Measurements from ENCODE around the gene PTAR1. TPM values are rescaled to one million over a fixed set of nuclear protein-coding genes. Genes with fewer than 3 reads are reported as not detected.
"Not testable (repeated sequence)": the region's sequence is repeated elsewhere in the genome, so short reads cannot be mapped to it uniquely, and the experiment has no call there.

PTAR1 gene
- total and polyA plus RNA-seq, 4 donors, result 8.6 to 177 (median 25.9) TPM

DNA sequence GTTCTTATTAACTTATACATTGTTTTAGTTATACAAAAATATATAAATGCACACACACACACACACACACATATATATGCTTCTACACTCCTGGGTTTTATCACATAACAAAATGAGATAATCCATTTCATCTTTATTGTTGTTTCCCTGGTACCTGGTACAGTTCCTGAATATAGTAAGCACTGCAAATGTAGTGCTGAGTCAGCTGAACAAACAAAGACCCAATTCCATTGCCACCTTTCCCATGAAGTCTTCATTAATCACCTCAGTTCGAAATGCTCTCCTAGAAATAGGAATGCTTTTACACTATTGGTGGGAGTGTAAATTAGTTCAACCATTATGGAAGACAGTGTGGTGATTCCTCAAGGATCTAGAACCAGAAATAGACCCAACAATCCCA lies 13.4 kb upstream of the PTAR1 start:
- Histone ChIP-seq H3K4me1 (ENCODE audit: control insufficient read depth in 5 of 5, insufficient read depth in 5 of 5, low read length in 5 of 5) (no peaks in the 10 kb centered on the region), H3K27me3 (ENCODE audit: control insufficient read depth in 3 of 3, insufficient read depth in 3 of 3, low read length in 2 of 3) (no peaks in the 10 kb centered on the region), H3K4me3 (no peak overlapping the region), H3K9ac (ENCODE audit: insufficient read depth in 1 of 2, low read length in 2 of 2) (no peak overlapping the region), H3K36me3 (ENCODE audit: control insufficient read depth in 4 of 4, insufficient read depth in 4 of 4, low read length in 4 of 4) (no peaks in the 10 kb centered on the region), H3K27ac (ENCODE audit: low read depth in 1 of 2, low read length in 1 of 2) (no peak overlapping the region), H3K9me3 (ENCODE audit: control insufficient read depth in 4 of 4, insufficient read depth in 3 of 4, low read length in 3 of 4) (no peaks in the 10 kb centered on the region)
- no peak for DNase-seq
- WGBS, 2 donors, result 82 to 86% methylated on average over 1 of the region's 1 CpG
- no peak for ATAC-seq (ENCODE audit: insufficient read depth, low FRiP score)
- TF ChIP-seq CTCF (IDR thresholded peaks at IDR 0.05; ENCODE audit: control extremely low read depth, extremely low read depth), result no peak

DNA sequence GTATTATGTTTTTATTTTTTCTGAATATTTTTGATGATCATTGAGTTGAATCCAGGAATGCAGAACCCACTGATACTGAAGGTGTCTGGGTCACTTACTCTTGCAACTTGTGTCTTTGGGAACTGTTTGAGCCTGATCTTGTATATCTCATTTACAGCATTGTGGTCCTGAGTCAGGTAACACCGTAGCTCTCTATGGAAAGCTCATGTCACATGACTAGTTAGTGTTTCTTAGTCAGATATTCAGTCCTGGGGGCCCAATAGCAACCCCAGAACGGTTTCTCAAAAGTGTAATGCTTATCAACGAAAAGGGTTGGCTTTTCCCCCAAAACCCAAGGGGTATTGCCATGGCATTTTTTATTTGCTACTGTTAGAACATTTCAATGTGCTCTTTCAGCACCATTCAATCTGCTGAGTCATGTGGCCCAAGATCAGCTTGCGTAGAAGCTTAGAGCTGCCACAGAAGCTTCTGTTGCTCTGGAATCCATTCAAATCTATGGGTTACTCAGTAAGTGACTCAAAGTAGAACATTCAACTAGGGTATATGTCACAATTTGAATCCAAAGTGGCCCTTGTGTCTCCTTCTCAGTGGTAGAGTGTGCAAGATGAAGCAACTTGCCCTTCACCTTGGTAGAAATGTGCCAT lies 12.1 kb upstream of the PTAR1 start:
- Histone ChIP-seq H3K27ac (ENCODE audit: low read depth in 1 of 2, low read length in 1 of 2) (no peak overlapping the region), H3K4me3 (no peak overlapping the region), H3K36me3 (ENCODE audit: control insufficient read depth in 4 of 4, insufficient read depth in 4 of 4, low read length in 4 of 4) (no peaks in the 10 kb centered on the region), H3K4me1 (ENCODE audit: control insufficient read depth in 5 of 5, insufficient read depth in 5 of 5, low read length in 5 of 5) (no peaks in the 10 kb centered on the region), H3K9ac (ENCODE audit: insufficient read depth in 1 of 2, low read length in 2 of 2) (no peak overlapping the region), H3K9me3 (ENCODE audit: control insufficient read depth in 4 of 4, insufficient read depth in 3 of 4, low read length in 3 of 4) (no peaks in the 10 kb centered on the region), H3K27me3 (ENCODE audit: control insufficient read depth in 3 of 3, insufficient read depth in 3 of 3, low read length in 2 of 3) (no peaks in the 10 kb centered on the region)
- TF ChIP-seq CTCF (IDR thresholded peaks at IDR 0.05; ENCODE audit: control extremely low read depth, extremely low read depth), result no peak
- WGBS, 2 donors, result 80 to 83% methylated on average over 4 of the region's 4 CpGs
- DNase-seq (no peak), ATAC-seq (ENCODE audit: insufficient read depth, low FRiP score) (no peak)

DNA sequence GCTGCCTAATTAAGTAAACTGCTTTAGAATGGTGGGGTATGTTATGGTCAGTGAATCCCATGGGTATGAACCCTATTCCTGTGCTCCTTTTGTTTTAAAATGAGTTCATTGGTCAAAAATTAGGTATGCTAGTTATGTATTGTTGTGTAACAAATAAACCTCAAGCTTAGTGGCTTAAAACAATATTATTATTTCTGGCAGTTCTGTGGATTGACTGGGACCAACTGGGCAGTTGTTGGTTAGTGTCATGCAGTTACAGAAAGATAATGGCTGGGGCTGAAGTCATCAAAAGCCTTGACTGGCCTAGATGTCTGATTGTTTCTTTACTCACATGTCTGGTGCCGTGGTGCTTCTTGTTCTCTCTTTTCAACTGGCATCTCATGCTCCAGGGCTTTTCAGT lies 8.9 kb upstream of the PTAR1 start:
- Histone ChIP-seq H3K4me1 (ENCODE audit: control insufficient read depth in 5 of 5, insufficient read depth in 5 of 5, low read length in 5 of 5) (no peaks in the 10 kb centered on the region), H3K27me3 (ENCODE audit: control insufficient read depth in 3 of 3, insufficient read depth in 3 of 3, low read length in 2 of 3) (no peaks in the 10 kb centered on the region), H3K36me3 (ENCODE audit: control insufficient read depth in 4 of 4, insufficient read depth in 4 of 4, low read length in 4 of 4) (no peaks in the 10 kb centered on the region), H3K9me3 (ENCODE audit: control insufficient read depth in 4 of 4, insufficient read depth in 3 of 4, low read length in 3 of 4) (no peaks in the 10 kb centered on the region), H3K27ac (ENCODE audit: low read depth in 1 of 2, low read length in 1 of 2) (no peak overlapping the region), H3K4me3 (no peak overlapping the region), H3K9ac (ENCODE audit: insufficient read depth in 1 of 2, low read length in 2 of 2) (no peak overlapping the region)
- ATAC-seq (ENCODE audit: insufficient read depth, low FRiP score) (no peak), DNase-seq (no peak)
- WGBS, 2 donors, result 32 to 72% methylated on average over 1 of the region's 1 CpG
- no peak for TF ChIP-seq CTCF (IDR thresholded peaks at IDR 0.05; ENCODE audit: control extremely low read depth, extremely low read depth)

DNA sequence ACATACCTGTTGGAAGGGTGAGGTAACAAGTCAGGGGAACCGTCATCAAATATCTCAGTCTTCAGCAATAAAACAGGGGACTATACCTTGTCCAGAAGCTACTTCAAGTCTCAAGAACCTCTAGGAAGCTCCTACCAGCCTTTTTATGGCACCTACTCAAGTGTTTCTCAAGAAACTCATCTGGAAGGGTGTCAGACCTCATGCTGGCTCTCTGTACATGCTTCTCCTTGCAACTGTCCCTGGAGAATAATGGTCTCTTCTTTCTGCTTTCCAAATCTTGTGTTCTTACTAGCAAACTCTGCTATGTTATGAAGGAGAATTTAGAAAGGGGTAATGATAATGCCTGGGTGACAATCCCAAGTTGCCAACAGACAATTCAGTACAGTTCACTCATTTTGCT lies 8.3 kb upstream of the PTAR1 start:
- Histone ChIP-seq H3K4me3 (no peak overlapping the region), H3K9ac (ENCODE audit: insufficient read depth in 1 of 2, low read length in 2 of 2) (no peak overlapping the region), H3K27me3 (ENCODE audit: control insufficient read depth in 3 of 3, insufficient read depth in 3 of 3, low read length in 2 of 3) (no peaks in the 10 kb centered on the region), H3K9me3 (ENCODE audit: control insufficient read depth in 4 of 4, insufficient read depth in 3 of 4, low read length in 3 of 4) (no peaks in the 10 kb centered on the region), H3K27ac (ENCODE audit: low read depth in 1 of 2, low read length in 1 of 2) (no peak overlapping the region), H3K36me3 (ENCODE audit: control insufficient read depth in 4 of 4, insufficient read depth in 4 of 4, low read length in 4 of 4) (no peaks in the 10 kb centered on the region), H3K4me1 (ENCODE audit: control insufficient read depth in 5 of 5, insufficient read depth in 5 of 5, low read length in 5 of 5) (no peaks in the 10 kb centered on the region)
- ATAC-seq (ENCODE audit: insufficient read depth, low FRiP score) (no peak), DNase-seq (no peak)
- WGBS, 2 donors, result 69 to 95% methylated on average over 1 of the region's 1 CpG
- TF ChIP-seq CTCF (IDR thresholded peaks at IDR 0.05; ENCODE audit: control extremely low read depth, extremely low read depth), result no peak

- 56 to 61% methylated on average over 4 of the region's 5 CpGs for WGBS, 2 donors
- not testable (repeated sequence) for H3K4me3 ChIP-seq; H3K36me3 ChIP-seq (ENCODE audit: control insufficient read depth in 4 of 4, insufficient read depth in 4 of 4, low read length in 4 of 4); H3K27me3 ChIP-seq (ENCODE audit: control insufficient read depth in 3 of 3, insufficient read depth in 3 of 3, low read length in 2 of 3); H3K9ac ChIP-seq (ENCODE audit: insufficient read depth in 1 of 2, low read length in 2 of 2); ATAC-seq (ENCODE audit: insufficient read depth, low FRiP score); H3K9me3 ChIP-seq (ENCODE audit: control insufficient read depth in 4 of 4, insufficient read depth in 3 of 4, low read length in 3 of 4); DNase-seq; H3K27ac ChIP-seq (ENCODE audit: low read depth in 1 of 2, low read length in 1 of 2); H3K4me1 ChIP-seq (ENCODE audit: control insufficient read depth in 5 of 5, insufficient read depth in 5 of 5, low read length in 5 of 5)
These were observed 4.1 kb upstream of the PTAR1 start for GRCh38 chr9:69763862-69764261.
